Left renal cortex interstitium (tissue), 4 donors: Measurements from ENCODE around the gene SPOCD1. TPM values are rescaled to one million over a fixed set of nuclear protein-coding genes. Genes with fewer than 3 reads are reported as not detected.

Experiments
- DNase-seq, 4 donors: peaks; one replicate each; pipeline ENCODE4 v3.0.0-alpha.2; 2013; ENCODE audit warnings: low read depth in 4 of 4, low spot score in 2 of 4, missing footprints in 1 of 4
- polyA plus RNA-seq, 4 donors: library from polyadenylated mRNA; unstranded; fragments of 120-200 nt; gene quantifications; one replicate each; pipeline ENCODE4 v1.2.1, GENCODE V29; 2013; ENCODE audit not compliant: insufficient read length in 4 of 4

The SPOCD1 gene
- polyA plus RNA-seq = under 1 TPM; 0.25 to 0.62 (median 0.28) TPM

- peak in 3 of 4 donors; percentile 24 to 39 (median 26) for DNase-seq
Observed at GRCh38 chr1:31815752-31816500, at the start of gene SPOCD1. Gene SPOCD1 (minus strand): TSS chr1:31816022. CDS start chr1:31815333, 689 bp downstream.

DNA sequence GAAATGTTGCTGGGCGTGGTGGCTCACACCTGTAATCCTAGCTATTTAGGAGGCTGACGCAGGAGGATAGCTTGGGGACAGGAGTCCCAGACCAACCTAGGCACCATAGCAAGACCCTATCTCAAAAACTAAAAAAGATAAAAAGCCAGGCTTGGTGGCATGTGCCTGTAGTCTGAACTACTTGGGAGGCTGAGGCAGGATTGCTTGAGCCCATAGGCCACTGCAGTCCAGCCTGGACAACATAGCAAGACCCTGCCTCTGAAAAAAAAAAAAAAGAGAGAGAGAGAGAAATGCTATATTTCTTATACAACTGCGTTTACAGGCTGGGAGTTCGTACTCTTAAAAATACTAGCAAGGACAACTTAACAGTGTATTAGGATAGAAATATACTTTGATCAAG is 46.2 kb upstream of the SPOCD1 start:
- no peak for DNase-seq

- no peak for DNase-seq
Observed at GRCh38 chr1:31861346-31861745, 45.5 kb upstream of the SPOCD1 start.

DNA sequence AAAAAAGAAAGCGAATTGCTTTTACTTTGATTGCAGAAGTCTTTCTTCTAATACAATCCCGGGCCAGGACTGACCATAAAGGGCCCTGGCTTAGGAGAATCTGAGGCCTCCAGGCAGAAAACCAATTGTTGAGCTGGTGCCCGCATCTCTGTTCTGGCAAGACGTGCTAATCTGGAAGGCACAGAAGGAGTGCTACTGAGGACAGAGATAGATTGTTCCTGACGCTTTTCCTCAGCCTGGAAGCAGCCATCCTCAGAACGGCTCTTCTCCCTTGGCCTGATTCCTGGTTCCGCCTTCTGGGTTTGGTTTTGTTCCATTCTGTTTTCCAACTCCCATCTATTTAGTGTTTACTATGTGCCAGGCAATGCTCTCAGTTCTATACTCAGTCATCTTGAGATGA is 44.8 kb upstream of the SPOCD1 start:
- no peak for DNase-seq

- no peak for DNase-seq
Observed at GRCh38 chr1:31859719-31860118, 43.9 kb upstream of the SPOCD1 start.

- DNase-seq = no peak
Observed at GRCh38 chr1:31859044-31859443, 43.2 kb upstream of the SPOCD1 start.

DNA sequence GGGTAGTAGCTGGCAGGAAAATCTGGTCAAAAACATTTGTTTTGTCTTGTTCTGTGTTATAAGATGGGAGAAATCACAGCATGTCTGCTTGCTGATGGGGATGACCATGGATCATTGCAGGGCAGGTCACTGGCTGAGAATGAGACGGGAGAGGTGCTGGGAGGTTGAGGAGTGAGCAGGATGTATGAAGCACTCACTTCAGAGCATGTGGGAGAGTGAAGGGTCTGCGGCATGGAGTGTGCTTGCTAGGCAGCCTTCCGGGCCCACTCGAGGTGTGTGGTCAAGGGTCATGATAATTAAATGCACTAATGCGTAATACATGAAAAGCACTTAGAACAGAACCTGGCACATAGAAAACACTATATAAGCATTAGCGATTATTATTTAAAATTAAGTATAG is 42.0 kb upstream of the SPOCD1 start:
- no peak for DNase-seq

DNA sequence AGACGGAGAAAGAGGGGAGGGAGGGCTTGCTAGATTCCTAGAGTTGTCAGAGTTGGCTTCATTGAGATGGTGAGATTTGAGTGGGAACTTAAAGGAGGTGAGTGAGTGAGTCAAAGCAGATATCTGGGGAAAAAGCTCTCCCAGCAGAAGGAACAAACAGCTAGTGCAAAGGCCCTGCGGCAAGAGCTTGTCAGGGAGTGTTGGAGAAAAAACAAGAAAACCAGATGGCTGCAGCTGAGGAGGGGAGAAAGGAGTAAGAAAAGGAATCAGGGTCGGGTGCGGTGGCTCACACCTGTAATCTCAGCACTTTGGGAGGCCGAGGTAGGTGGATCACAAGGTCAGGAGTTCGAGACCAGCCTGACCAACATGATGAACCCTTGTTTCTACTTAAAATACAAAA is 40.3 kb upstream of the SPOCD1 start:
- DNase-seq = no peak

DNA sequence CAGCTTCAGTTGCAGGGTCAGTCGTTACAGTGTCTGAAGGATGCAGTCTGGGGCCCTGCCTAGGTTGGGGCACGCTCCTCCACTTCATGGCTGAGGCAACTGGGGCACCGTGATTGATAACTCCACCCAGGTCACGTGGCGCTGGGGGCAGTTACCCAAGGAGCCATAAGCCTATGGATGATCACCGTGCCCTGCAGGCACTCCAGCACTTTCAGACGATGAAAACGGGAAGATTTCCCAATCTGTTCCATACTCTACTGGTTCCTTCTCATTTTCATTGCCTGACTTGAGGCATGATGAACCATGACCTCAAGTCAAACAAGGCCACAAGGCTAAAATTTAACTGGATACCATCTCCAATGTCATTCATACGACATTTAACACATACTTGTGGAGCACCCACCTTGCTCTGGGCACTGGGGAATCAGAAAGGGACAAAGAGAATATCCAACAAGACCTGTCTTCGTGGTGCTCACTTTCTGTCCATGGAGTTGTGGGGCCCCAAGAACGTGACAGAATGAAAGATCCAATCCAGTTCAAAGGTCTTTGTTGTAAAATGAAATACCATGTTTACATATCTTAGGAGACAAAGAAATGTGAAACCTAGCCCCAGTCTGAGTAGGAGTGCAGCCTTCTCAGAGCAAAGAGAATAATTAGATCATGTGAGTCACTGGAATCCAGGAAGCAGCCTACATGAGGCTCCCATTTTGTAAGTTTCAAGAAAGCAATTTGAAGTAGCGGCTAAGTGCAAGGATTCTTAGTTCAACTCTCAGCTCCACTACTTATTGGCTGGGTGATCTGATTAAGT is 39.4 kb upstream of the SPOCD1 start:
- DNase-seq = no peak

GRCh38 chr1:31849653-31850052 is 33.8 kb upstream of the SPOCD1 start:
- no peak for DNase-seq

DNA sequence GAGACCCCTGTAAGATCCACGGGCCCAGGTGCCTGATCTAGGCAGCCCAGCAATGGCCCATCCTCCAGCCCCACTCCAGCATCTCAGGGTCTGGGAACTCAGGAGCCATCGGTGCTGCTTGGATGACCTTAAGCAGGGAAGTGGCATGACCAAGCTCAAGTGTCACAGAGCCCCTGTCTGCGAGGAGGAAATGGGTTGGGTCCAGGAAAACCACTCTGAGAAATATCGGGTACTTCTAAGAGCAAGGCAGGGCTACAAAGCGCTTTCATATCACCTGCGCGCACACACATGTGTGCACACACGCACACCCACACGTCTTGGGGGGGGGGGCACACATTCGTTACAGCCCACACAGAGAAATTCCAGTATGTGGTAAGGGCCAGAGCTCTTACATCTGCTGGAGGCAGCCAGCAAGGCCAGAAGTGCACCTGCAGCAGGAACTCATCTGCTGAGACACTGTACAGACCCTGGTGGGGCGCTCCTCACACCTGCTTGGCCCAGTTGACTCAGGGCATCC is 32.6 kb upstream of the SPOCD1 start:
- no peak for DNase-seq

DNA sequence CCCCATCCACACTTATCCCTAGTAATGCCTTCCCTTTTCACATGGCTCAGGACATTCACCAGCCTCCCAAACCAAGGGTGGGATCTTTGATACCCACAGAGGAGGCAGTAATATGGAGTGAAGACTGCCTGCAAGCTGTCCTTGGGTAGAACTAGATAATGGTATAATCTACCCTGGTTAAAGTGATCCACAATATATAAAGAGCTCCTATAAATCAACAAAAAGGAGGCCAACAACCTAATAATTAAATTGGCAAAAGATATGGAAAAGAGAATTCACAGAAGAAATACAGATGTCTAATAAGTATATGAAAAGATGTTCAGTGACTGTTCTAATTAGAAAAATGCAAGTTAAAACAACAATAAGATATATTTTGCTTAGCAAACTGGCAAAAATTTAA is 30.7 kb upstream of the SPOCD1 start:
- no peak for DNase-seq

DNA sequence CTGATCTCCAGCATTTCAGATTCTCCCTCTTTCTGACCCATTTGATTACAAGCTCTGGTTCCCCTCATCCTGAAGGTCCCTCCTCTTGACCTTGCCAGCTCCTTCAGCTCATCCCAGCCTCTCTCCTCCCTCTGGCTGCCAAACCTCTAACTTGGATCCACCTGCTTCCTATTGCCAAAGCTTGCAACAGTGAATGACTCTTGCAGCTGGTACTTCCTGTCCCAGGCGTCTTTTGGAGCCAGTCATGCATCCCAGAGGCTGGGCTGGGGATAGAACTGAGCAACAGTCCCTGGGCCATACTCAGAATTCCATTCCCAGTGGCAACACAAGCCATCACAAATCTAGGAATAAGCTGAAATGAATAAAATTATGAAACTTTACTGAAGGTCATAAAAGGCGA is 27.7 kb upstream of the SPOCD1 start:
- no peak for DNase-seq

- no peak for DNase-seq
Observed at GRCh38 chr1:31839662-31840343, 24.0 kb upstream of the SPOCD1 start.

GRCh38 chr1:31837451-31838158 is 21.8 kb upstream of the SPOCD1 start:
- DNase-seq = no peak

- DNase-seq = no peak
Observed at GRCh38 chr1:31836638-31837037, 20.8 kb upstream of the SPOCD1 start.

DNA sequence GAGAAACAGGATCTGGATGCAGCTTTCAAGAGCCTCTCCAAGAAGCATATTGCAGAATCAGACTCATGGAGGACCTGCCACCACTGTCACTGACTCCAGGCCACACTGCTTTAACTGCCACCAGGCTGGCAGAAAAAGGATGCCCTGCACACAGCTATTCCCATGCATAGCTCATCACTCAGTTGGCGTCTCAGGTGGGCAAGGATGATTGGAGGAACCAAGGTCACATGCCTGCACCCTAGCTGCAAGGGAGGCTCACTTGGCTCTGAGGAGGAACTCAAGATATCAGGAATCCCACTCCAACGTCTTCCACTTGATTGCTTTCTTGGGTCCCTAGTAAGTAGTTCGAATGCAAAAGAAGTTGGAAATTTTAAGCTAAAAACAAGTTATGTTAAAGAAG is 19.6 kb upstream of the SPOCD1 start:
- no peak for DNase-seq

- DNase-seq = no peak
Observed at GRCh38 chr1:31834501-31834900, 18.7 kb upstream of the SPOCD1 start.

GRCh38 chr1:31831397-31832378 is 15.9 kb upstream of the SPOCD1 start:
- no peak for DNase-seq
